Mucosa of rectum (tissue), 2 donors: ENCODE measurements around the gene TMOD2.
A peak's percentile ranks its signal among the peaks of the same experiment; 100 is the strongest.

Experiments used
- H3K27ac ChIP-seq, 2 donors: one replicate each; pipeline ENCODE4 v1.7.0; 2013; ENCODE audit warnings: inconsistent platforms in 2 of 2, low read depth in 2 of 2, low read length in 2 of 2
- H3K27me3 ChIP-seq, 2 donors: one replicate each; pipeline ENCODE4 v1.7.0; 2013; ENCODE audit warnings: low read length in 2 of 2; ENCODE audit not compliant: control insufficient read depth in 2 of 2, insufficient read depth in 2 of 2
- H3K36me3 ChIP-seq, 2 donors: one replicate each; pipeline ENCODE4 v1.7.0; 2013; ENCODE audit warnings: low read length in 2 of 2; ENCODE audit not compliant: control insufficient read depth in 2 of 2, insufficient read depth in 2 of 2
- H3K4me1 ChIP-seq, 2 donors: one replicate each; pipeline ENCODE4 v1.7.0; 2013; ENCODE audit warnings: low read length in 2 of 2, mild to moderate bottlenecking in 1 of 2; ENCODE audit not compliant: control insufficient read depth in 2 of 2, insufficient read depth in 2 of 2
- H3K4me3 ChIP-seq, 2 donors: one replicate each; pipeline ENCODE4 v1.7.0; 2013; ENCODE audit warnings: low read length in 2 of 2
- H3K9ac ChIP-seq, 2 donors: one replicate each; pipeline ENCODE4 v1.7.0; 2013; ENCODE audit warnings: low read length in 2 of 2, low read depth in 1 of 2, mild to moderate bottlenecking in 1 of 2
- H3K9me3 ChIP-seq, 2 donors: one replicate each; pipeline ENCODE4 v1.7.0; 2013; ENCODE audit warnings: low read length in 2 of 2; ENCODE audit not compliant: control insufficient read depth in 2 of 2
- donor health status: healthy.
- donor health status: Normal muscosa, but diverticular disease.

The TMOD2 gene

DNA sequence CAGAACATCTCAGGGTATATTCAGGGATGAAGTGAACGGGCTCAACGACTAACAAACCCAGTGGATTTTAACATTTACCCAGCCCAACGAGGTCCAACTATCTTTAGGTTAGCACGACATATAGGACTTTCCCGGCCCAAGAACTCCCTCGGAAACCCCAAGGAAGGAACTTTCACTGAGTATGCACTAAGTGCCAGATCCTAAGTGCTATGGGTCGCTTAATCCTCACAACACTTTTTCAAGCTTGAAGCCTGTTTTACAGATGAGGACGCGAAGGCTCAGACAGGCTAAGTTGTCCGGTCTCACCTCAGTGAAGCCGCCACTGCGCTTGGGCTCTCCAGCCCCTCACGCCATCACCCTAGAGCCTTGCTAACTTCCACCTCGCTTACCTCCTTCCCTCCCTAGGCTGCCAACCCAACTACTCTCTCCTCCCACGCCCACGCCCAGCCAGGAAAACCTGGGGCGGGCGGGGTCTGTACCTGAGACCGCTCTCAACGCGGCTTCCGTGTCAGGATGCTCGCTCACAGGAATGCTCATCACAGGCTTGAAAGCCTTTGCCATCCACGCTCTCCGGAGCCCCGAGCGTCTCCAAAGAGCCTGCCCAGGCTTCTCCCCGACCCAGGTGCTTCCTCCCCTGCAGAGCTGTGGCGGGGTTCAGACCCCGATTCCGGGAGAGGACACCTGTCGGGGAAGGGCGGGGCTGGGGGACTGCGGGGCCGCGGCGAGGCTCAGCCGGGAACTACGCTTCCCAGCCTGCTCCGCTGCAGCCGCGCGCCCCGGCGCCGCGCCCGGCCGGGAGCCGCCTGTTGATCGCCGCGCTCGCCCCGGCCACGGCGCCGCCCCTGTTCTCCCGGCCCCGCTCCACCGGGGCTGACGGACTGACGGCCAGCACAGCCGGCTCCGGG, at the start of gene TMOD2:
Gene TMOD2 (plus strand): TSS at position 806 of the 905 bp plus-strand sequence. CDS start 14,845 bp downstream, outside the sequence.
- Histone ChIP-seq H3K36me3 (no peaks in the 10 kb centered on the region), H3K27ac (peak within 1 kb of the TSS in 1 of 2 donors; percentile 10), H3K9ac (peak within 1 kb of the TSS in 1 of 2 donors; percentile 36), H3K9me3 (no peaks in the 10 kb centered on the region), H3K27me3 (peaks cover 2 to 6% of the 10 kb centered on the region in 2 donors), H3K4me3 (peak within 1 kb of the TSS; percentile 68 to 74), H3K4me1 (peaks cover 0 to 4% of the 10 kb centered on the region in 2 donors)

DNA sequence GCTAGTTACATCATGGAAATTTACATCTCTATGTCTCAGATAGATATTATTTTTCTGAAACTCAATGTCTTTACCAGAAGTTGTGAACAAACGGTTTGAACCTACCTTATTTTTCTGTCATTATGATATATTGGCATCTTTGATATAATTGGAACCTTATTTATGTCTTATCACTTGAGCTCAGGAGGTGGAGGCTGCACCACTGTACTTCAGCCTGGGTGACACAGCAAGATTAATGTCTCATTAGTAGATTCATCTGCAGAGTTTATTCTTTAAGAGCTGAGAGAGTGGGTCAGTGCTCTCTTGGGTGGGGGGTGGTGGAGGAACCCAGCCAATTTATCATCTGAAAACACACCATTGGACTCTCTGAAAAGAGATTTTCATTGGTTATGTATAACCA, 48.7 kb upstream of the TMOD2 start:
- no peak overlapping the region for H3K9ac ChIP-seq
- no peaks in the 10 kb centered on the region for H3K9me3 ChIP-seq
- H3K27me3 ChIP-seq, result no peaks in the 10 kb centered on the region
- no peak overlapping the region for H3K27ac ChIP-seq
- peaks cover 3 to 5% of the 10 kb centered on the region in 2 donors for H3K4me1 ChIP-seq
- no peak overlapping the region for H3K4me3 ChIP-seq
- no peaks in the 10 kb centered on the region for H3K36me3 ChIP-seq

DNA sequence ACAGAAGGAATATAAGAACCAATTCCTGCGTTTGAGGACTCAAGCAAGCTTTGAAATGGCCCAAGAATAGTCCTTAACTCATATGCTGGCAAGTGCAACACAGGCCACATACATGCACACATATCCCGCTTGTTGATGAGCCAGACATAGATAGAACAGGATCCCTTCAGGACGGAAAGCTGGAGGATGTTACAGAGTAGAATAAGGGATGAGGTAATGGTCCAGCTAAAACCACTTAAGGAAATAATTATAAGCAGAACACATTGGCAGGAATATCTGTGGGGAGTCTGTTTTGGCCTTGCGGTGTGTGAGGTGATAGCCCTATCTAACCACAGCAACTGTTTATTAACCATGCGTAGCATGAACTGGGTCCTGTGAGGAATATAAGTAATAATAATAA, 45.1 kb upstream of the TMOD2 start:
- H3K27me3 ChIP-seq, result no peaks in the 10 kb centered on the region
- no peaks in the 10 kb centered on the region for H3K9me3 ChIP-seq
- H3K4me1 ChIP-seq, result peaks cover 5% of the 10 kb centered on the region in 2 donors
- H3K27ac ChIP-seq, result no peak overlapping the region
- H3K36me3 ChIP-seq, result no peaks in the 10 kb centered on the region
- H3K9ac ChIP-seq, result no peak overlapping the region
- H3K4me3 ChIP-seq, result no peak overlapping the region

DNA sequence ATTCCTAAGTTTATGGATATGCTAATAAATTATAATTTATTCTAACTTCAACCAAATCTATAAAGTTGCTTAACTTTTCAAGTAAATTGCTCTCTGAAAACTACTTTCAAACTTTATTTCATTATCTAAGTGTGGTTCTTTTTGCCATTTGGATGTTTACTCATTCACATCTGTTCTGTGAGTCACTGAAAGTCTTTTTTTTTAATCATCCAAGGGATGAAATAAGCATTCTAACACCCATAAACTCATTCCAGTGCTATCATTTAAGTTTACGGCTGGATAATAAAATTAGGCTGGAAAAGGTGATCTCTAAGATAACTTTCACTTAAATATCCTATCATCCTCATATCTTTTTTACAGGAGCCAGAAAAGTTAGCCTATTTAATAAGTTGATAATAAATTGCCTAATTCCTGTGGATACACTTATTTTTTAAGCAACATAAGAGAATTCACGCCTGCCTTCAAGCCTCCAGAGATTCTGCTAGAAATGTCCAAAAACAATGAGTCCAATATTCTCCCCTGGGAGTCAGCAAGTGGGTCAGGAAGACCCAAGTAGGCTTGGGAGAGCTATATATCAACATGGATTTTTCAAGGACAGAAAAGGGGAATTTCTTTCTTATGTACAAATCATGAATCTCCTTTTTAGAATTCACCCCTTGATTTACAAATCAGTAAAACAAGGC, 44.3 kb upstream of the TMOD2 start:
- no peak overlapping the region for H3K9ac ChIP-seq
- peaks cover 5% of the 10 kb centered on the region in 2 donors for H3K4me1 ChIP-seq
- no peak overlapping the region for H3K27ac ChIP-seq
- H3K27me3 ChIP-seq, result no peaks in the 10 kb centered on the region
- H3K4me3 ChIP-seq, result no peak overlapping the region
- no peaks in the 10 kb centered on the region for H3K36me3 ChIP-seq
- no peaks in the 10 kb centered on the region for H3K9me3 ChIP-seq

DNA sequence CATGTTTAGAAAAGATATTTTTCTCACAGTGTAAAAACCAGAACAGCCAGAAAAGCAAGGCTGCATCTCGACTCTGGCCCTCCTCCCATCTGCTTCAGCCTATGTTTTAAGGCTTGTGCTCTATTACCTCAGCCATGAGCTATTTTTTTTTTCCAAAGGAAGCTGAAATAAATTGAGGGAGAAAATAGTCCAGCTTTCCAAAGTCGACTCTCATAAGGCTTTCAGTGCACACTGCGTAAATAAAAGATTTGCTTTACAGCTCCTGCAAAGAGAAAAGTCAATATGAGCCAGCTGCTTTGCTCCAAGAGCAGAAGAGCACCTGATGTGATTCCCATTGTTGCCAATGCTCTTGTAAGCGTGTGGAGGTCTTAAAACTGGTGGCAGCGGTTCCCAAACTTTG, 43.4 kb upstream of the TMOD2 start:
- Histone ChIP-seq H3K4me3 (peak overlapping the region; percentile 24 to 45), H3K36me3 (no peaks in the 10 kb centered on the region), H3K27me3 (no peaks in the 10 kb centered on the region), H3K9ac (no peak overlapping the region), H3K9me3 (no peaks in the 10 kb centered on the region), H3K4me1 (peaks cover 5% of the 10 kb centered on the region in 2 donors), H3K27ac (peak overlapping the region; percentile 18 to 52)

DNA sequence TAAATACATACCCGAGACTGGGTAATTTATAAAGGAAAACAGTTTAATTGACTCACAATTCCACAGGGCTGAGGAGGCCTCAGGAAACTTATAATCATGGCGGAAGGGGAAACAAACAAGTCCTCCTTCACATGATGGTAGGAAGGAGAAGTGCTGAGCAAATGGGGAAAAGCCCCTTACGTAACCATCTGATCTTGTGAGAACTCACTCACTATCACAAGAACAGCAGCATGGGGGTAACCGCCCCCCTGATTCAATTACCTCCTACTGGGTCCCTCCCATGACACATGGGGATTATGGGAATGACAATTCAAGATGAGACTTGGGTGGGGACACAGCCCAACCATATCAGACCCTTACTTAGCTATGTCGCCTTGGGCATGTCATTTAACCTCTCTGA, 42.4 kb upstream of the TMOD2 start:
- H3K27me3 ChIP-seq, result no peaks in the 10 kb centered on the region
- H3K4me3 ChIP-seq, result peak overlapping the region; percentile 24 to 45
- H3K4me1 ChIP-seq, result peaks cover 5% of the 10 kb centered on the region in 2 donors
- H3K9ac ChIP-seq, result peak overlapping the region in 1 of 2 donors; percentile 15
- H3K36me3 ChIP-seq, result no peaks in the 10 kb centered on the region
- no peaks in the 10 kb centered on the region for H3K9me3 ChIP-seq
- peak overlapping the region in 1 of 2 donors; percentile 52 for H3K27ac ChIP-seq

DNA sequence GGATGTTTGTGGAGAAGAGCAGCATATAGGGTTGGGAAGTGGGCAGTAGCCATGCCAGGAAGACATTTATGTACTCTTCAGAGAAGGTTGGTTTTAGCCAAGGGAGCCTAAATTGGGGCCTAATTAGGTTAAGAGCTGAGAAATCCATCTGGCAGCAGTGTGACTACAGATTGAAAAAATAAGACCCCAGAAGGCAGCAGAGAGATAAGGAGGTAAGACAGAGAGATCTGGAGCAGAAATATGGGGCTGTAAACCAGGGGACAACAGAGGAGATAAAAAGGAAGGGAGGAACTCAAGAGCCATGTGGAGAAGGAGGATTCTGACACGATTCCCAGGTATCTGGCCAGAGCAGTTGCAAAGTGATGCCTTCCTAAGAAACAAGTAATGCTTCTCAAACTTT, 37.2 kb upstream of the TMOD2 start:
- Histone ChIP-seq H3K27ac (no peak overlapping the region), H3K4me1 (peaks cover 0 to 3% of the 10 kb centered on the region in 2 donors), H3K9ac (no peak overlapping the region)

DNA sequence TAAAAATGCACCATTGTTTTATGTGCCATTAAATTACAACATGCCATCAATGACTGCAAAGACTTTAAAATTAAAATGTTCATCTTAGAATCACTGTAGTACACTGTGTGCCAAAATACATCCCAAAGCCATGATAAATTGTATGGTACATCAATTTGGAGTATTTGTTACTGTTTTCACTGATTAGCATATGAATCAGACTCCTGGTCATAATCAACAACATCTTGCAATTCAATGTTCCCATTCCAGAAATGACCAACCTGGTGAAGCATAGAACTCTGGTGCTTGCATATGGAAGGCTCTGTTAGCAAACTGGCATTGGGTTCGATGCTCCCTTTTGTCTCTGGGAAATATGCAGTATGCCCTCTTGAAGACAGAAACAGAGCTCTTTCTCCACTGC, 36.5 kb upstream of the TMOD2 start:
- no peak overlapping the region for H3K4me3 ChIP-seq

More for the DNA sequence above, 37.2 kb upstream of the TMOD2 start:
- Histone ChIP-seq H3K27me3 (no peaks in the 10 kb centered on the region), H3K36me3 (no peaks in the 10 kb centered on the region), H3K9me3 (no peaks in the 10 kb centered on the region), H3K4me3 (no peak overlapping the region)

DNA sequence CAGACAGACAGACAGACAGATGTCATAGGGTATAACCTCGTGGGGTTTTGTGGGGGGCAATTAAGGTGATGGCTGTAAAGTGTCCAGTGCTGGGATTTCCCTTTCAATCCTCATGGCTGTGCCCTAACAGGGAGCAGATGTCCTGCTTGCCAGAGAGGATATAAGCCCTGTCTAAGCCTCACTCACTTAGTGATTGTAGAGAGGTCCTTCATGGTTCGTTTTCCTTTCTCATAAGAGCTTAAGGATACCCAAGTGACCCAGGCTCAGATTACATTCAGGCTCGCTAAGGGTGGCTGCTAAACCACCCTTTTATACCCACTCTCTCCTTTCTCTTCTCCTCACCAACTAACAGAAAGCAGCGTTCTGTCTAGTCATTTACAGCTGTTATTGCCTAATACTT, 33.2 kb upstream of the TMOD2 start:
- Histone ChIP-seq H3K36me3 (peaks cover under 1 to 2% of the 10 kb centered on the region in 2 donors), H3K4me1 (peaks cover 0 to 3% of the 10 kb centered on the region in 2 donors), H3K9ac (no peak overlapping the region), H3K9me3 (no peaks in the 10 kb centered on the region), H3K27ac (no peak overlapping the region), H3K27me3 (no peaks in the 10 kb centered on the region), H3K4me3 (no peak overlapping the region)

More for the DNA sequence above, 36.5 kb upstream of the TMOD2 start:
- Histone ChIP-seq H3K36me3 (no peaks in the 10 kb centered on the region), H3K9ac (no peak overlapping the region), H3K9me3 (no peaks in the 10 kb centered on the region), H3K27ac (no peak overlapping the region), H3K4me1 (peaks cover 0 to 3% of the 10 kb centered on the region in 2 donors), H3K27me3 (no peaks in the 10 kb centered on the region)

DNA sequence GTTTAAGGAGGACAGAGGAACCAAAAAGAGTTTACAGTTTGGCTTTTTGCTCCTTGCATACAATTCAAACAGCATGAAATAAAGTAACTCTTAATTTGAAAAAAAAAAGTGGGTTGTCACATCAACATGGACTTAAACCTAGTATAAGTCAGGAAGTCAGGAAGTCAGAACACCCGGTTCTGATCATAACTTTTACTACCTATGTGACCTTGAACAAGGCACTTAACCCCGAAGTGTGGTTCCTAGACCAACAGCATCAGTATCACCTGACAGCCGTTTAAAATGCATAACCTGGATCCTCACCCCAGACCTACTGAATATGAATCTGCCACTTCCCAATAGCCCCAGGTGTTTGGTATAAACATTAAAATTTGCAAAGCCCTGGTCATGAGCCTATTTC, 32.7 kb upstream of the TMOD2 start:
- Histone ChIP-seq H3K36me3 (peaks cover 2% of the 10 kb centered on the region in 2 donors), H3K27me3 (no peaks in the 10 kb centered on the region), H3K4me3 (no peak overlapping the region), H3K27ac (no peak overlapping the region), H3K9me3 (no peaks in the 10 kb centered on the region), H3K9ac (no peak overlapping the region), H3K4me1 (peaks cover 0 to 3% of the 10 kb centered on the region in 2 donors)
